ENCODE measurements around the gene EPHA4. TPM values are rescaled to one million over a fixed set of nuclear protein-coding genes. Genes with fewer than 3 reads are reported as not detected.

EPHA4 gene
- polyA plus RNA-seq, 1 donor (not counting 4 experiments of a cell fraction or from before 2014, with no cell fraction given), result 9.0 TPM

DNA sequence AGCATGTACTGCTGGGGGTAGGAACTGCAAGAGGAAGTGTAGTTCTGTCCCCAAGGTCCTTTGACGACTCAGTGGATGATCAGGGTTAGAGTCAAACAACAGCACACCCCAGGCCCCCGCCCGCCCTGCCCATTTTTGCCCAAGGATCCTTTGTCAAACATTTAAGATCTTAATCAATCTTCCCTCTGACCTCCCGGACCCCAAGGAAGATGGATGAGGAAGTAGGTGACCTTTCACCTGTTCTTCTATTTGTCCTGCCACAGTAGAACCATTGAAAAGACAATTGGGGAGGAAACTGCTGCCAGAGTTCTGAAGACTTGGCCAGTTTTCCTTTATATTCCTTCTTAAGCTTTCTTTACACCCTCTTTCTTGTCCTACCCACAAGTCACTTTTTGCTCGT is 12.1 kb downstream of the EPHA4 start:
- TF ChIP-seq, protein P1, sequence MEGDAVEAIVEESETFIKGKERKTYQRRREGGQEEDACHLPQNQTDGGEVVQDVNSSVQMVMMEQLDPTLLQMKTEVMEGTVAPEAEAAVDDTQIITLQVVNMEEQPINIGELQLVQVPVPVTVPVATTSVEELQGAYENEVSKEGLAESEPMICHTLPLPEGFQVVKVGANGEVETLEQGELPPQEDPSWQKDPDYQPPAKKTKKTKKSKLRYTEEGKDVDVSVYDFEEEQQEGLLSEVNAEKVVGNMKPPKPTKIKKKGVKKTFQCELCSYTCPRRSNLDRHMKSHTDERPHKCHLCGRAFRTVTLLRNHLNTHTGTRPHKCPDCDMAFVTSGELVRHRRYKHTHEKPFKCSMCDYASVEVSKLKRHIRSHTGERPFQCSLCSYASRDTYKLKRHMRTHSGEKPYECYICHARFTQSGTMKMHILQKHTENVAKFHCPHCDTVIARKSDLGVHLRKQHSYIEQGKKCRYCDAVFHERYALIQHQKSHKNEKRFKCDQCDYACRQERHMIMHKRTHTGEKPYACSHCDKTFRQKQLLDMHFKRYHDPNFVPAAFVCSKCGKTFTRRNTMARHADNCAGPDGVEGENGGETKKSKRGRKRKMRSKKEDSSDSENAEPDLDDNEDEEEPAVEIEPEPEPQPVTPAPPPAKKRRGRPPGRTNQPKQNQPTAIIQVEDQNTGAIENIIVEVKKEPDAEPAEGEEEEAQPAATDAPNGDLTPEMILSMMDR (optimal IDR thresholded peaks at IDR 0.05 in 1 of 3, IDR thresholded peaks at IDR 0.05 in 1 of 3, conservative IDR thresholded peaks at IDR 0.05 in 1 of 3; ENCODE audit: extremely low read depth in 1 of 3, insufficient read depth in 2 of 3, low read length in 3 of 3), result no peak
- no peak for TF ChIP-seq EZH2 (IDR thresholded peaks at IDR 0.05; ENCODE audit: low read length)
- H3K4me2 ChIP-seq (ENCODE audit: control insufficient read depth, extremely low read depth, insufficient read depth, low read depth, low read length), result no peak overlapping the region
- no peak overlapping the region for H3K27ac ChIP-seq (ENCODE audit: control insufficient read depth, insufficient read depth, low read length)
- dilution Hi-C loops (cut with MboI; ENCODE audit: extremely low pct_ligation_motif_present, low sequenced_read_pairs), result no loop called here
- no peak overlapping the region for H3K4me3 ChIP-seq (ENCODE audit: control insufficient read depth in 2 of 3, extremely low read depth in 1 of 3, insufficient read depth in 2 of 3, low read depth in 1 of 3, low read length in 3 of 3)
- H3K9me3 ChIP-seq (ENCODE audit: control insufficient read depth, low read depth, low read length), result no peaks in the 10 kb centered on the region
- no peak for DNase-seq (ENCODE audit: low read depth, low spot score)
- no peaks in the 10 kb centered on the region for H3K27me3 ChIP-seq (ENCODE audit: control insufficient read depth, extremely low read depth, insufficient read depth, low read length)
- no peaks in the 10 kb centered on the region for H3K9me1 ChIP-seq (ENCODE audit: control insufficient read depth, extremely low read depth, insufficient read depth, low read length)
- FAIRE-seq, result no peak
- no peaks in the 10 kb centered on the region for H3K79me2 ChIP-seq (ENCODE audit: control insufficient read depth, insufficient read depth, low read length)
- H3K4me1 ChIP-seq (ENCODE audit: control insufficient read depth, extremely low read depth, insufficient read depth, low read length), result peaks cover 3% of the 10 kb centered on the region
- no peaks in the 10 kb centered on the region for H3K36me3 ChIP-seq (ENCODE audit: control insufficient read depth in 2 of 2, extremely low read depth in 1 of 2, insufficient read depth in 2 of 2, low read length in 2 of 2)
- no peaks in the 10 kb centered on the region for H4K20me1 ChIP-seq (ENCODE audit: control insufficient read depth, extremely low read depth, insufficient read depth, low read length)
- no peak overlapping the region for H2AFZ ChIP-seq (ENCODE audit: control insufficient read depth, low read length)
- no peak overlapping the region for H3K9ac ChIP-seq (ENCODE audit: control insufficient read depth, extremely low read depth, insufficient read depth, low read length)

DNA sequence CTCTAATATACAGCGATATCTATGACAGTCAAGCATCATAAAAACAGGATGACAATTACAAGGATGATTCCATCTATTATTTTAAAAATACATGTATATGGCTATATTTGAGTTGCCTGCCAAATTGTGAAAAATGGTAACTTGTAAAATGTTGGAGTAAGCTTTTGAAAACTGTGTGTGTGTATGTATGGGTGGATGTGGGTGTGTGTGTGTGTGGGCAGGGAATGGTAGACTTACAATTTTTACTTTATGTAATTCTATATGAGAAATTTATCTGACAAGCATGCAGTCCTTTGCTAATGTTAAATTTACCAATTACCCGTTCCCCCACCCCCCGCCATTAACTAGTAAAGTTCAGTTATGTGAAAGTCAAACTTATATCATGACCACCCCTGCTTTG is 14.0 kb downstream of the EPHA4 start:
- FAIRE-seq, result no peak
- TF ChIP-seq EZH2 (IDR thresholded peaks at IDR 0.05; ENCODE audit: low read length), result no peak
- TF ChIP-seq, protein P1 (optimal IDR thresholded peaks at IDR 0.05 in 1 of 3, IDR thresholded peaks at IDR 0.05 in 1 of 3, conservative IDR thresholded peaks at IDR 0.05 in 1 of 3; ENCODE audit: extremely low read depth in 1 of 3, insufficient read depth in 2 of 3, low read length in 3 of 3), result no peak
- no peaks in the 10 kb centered on the region for H4K20me1 ChIP-seq (ENCODE audit: control insufficient read depth, extremely low read depth, insufficient read depth, low read length)

More for the DNA sequence above, 14.0 kb downstream of the EPHA4 start:
- Histone ChIP-seq H3K27me3 (ENCODE audit: control insufficient read depth, extremely low read depth, insufficient read depth, low read length) (no peaks in the 10 kb centered on the region), H3K79me2 (ENCODE audit: control insufficient read depth, insufficient read depth, low read length) (no peaks in the 10 kb centered on the region), H3K4me1 (ENCODE audit: control insufficient read depth, extremely low read depth, insufficient read depth, low read length) (peaks cover 5% of the 10 kb centered on the region), H3K9ac (ENCODE audit: control insufficient read depth, extremely low read depth, insufficient read depth, low read length) (no peak overlapping the region), H3K4me3 (ENCODE audit: control insufficient read depth in 2 of 3, extremely low read depth in 1 of 3, insufficient read depth in 2 of 3, low read depth in 1 of 3, low read length in 3 of 3) (no peak overlapping the region), H3K36me3 (ENCODE audit: control insufficient read depth in 2 of 2, extremely low read depth in 1 of 2, insufficient read depth in 2 of 2, low read length in 2 of 2) (no peaks in the 10 kb centered on the region), H3K9me3 (ENCODE audit: control insufficient read depth, low read depth, low read length) (no peaks in the 10 kb centered on the region), H3K9me1 (ENCODE audit: control insufficient read depth, extremely low read depth, insufficient read depth, low read length) (no peaks in the 10 kb centered on the region), H3K4me2 (ENCODE audit: control insufficient read depth, extremely low read depth, insufficient read depth, low read depth, low read length) (no peak overlapping the region), H2AFZ (ENCODE audit: control insufficient read depth, low read length) (no peak overlapping the region), H3K27ac (ENCODE audit: control insufficient read depth, insufficient read depth, low read length) (no peak overlapping the region)
- DNase-seq (ENCODE audit: low read depth, low spot score), result no peak
- dilution Hi-C loops (cut with MboI; ENCODE audit: extremely low pct_ligation_motif_present, low sequenced_read_pairs), result no loop called here

All from keratinocyte (primary cell).